GM15510 (cell line): ENCODE data around the gene KRT4.

ENCODE experiments used
- POLR2A ChIP-seq: IDR thresholded peaks from 3 replicates; pipeline ENCODE4 v1.6.1; 2011; ENCODE audit warnings: borderline replicate concordance; ENCODE audit not compliant: insufficient read length; ENCODE audit errors: extremely low read depth

The KRT4 gene

DNA sequence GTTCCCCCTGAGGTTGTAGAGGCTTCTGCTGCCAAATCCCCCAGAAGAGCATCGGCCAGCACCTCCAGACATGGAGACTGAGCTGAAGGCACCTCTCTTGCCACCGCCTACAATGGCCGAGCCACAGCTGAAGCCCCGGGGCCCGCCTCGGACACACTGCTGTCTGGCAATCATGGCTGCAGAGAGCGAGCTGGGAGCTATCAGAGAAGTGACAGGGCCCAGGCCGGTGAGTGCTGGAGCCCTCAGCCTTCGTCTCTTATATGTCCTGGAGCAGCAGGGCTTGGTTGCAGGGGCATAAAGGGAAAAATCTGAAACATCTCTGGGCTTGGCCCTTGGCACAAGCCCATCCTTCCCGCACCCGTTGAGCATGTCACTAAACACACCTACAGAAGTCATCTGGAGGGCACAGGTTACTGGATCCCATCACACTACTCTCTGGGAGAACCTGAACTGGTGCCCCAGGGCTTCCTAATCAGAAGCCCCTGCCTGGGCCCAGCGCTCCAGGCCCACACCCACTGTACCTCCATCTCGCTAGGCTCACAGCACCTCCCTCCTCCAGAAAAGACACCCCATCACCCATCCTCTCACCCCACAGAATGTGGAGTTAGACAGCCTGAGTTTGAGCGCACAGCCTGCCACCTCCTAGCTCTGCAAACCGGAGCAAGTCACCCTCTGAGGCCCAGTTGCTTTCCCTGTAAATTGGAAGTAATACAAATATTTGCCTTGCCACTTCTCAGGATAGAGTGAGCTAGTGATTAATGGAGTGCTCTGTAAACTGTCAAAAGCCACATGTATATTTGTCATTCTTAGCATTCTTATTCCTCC lies at the start of gene KRT4:
Gene KRT4, minus strand, starts transcription at position 232 of the 825 bp plus-strand sequence. Its CDS starts 58 bp downstream, at position 174.
- TF ChIP-seq POLR2A, result no peak

- TF ChIP-seq POLR2A, result no peak
Measured at GRCh38 chr12:52862023-52862422, 48.1 kb upstream of the KRT4 start.

DNA sequence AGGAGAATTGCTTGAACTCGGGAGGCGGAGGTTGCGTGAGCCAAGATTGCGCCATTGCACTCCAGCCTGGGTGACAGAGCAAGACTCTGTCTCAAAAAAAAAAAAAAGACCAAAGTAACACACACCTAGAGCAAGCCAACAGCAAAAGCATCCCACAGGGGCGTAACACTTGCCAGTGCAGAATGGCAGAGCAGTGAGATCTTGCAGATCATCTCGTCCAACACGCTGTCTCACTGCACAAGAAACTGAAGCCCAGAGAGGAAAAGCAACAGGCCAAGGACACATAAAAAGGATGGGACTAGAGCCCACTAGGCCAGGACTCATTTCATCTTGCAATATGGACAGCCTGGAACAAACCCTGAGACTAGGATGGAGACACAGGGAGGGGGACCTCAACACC lies 47.6 kb upstream of the KRT4 start:
- TF ChIP-seq POLR2A, result no peak

DNA sequence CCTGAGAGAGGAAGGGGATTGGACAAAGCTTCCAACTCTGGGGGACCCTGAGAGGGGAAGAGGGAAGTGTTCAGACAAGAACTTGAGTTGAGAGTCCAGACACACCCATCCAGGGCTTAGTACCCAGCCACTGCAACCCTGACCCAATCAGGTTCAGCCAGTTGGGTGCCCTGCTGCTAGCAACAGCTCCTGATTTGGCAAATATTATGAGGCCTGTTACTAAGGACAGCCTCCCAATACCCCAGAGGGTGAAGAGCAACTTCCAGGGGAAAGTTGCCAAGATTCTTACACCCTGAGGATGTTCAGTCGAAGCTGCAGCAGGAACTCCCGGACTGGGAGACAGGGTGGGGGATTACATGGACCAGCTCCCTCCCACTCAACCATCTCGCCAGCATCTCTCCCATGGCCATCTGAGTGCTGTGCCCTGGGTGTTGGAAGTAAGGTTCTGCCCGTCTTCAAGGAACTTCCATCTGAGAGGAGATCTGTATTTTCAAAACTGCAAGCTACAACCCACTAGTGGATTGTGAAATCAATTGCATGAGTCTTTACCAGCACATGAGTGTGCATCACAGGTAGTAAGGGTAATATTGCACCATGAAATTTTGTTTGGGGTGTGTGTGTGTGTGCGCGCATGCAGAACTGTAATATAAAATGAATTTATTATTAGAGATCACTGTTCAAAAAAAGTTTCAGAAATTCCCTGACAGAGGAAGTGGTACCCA lies 46.3 kb upstream of the KRT4 start:
- TF ChIP-seq POLR2A, result no peak

- TF ChIP-seq POLR2A, result no peak
Measured at GRCh38 chr12:52857500-52857899, 43.6 kb upstream of the KRT4 start.

- no peak for TF ChIP-seq POLR2A
Measured at GRCh38 chr12:52856787-52857186, 42.9 kb upstream of the KRT4 start.

DNA sequence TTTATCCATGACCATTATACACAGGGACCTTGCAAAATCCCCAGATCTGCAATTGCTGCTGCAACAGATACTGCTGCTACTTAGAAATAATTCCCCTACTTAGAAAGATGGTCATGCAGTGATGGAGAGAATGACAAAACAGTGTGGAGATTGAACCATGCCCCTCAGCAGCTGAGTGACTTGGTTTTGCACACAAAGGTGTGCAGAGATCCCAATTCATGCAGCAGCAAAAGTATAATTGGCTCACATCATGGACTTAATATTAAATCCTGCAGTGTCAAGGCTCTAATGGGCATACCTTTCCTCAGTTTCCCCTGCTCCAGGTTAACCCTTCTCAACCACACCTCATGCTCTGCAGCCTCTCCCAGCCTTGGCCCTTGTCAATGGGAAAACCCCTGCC lies 37.9 kb upstream of the KRT4 start:
- no peak for TF ChIP-seq POLR2A

GRCh38 chr12:52850681-52851080 lies 36.8 kb upstream of the KRT4 start:
- no peak for TF ChIP-seq POLR2A

- no peak for TF ChIP-seq POLR2A
Measured at GRCh38 chr12:52849511-52849910, 35.6 kb upstream of the KRT4 start.

DNA sequence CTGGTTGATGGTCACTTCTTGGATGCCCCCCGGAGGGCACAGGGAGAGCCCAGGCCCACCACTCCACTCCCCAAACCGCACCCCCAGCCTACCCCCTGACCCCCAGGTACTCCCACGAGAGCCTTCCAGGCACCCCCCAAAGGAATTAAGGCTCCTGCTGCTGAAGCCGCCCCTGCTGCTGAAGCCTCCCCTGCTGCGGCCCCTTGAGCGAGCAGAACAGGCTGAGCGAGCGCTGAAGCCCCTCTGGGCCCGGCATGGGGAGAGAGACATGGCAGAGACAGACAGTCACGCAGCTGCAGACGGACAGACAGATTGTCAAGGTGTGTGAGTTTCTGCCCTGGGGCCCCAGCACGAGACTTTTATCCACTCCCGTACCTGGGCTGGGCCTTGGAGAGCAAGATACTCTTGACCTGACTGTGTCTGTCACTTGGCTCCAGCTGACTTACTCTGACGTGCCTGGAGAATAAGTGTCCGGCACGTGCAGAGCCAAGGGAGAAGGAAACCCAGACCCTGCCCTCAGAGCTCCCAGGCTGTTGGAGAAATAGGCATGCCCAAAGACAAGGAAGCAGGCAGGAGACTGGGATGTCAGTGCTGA lies 34.8 kb upstream of the KRT4 start, which contains the start of gene KRT78:
Gene KRT78, minus strand, starts transcription at position 334 of the 595 bp plus-strand sequence. Its CDS starts 64 bp downstream, at position 270.
- TF ChIP-seq POLR2A, result no peak

DNA sequence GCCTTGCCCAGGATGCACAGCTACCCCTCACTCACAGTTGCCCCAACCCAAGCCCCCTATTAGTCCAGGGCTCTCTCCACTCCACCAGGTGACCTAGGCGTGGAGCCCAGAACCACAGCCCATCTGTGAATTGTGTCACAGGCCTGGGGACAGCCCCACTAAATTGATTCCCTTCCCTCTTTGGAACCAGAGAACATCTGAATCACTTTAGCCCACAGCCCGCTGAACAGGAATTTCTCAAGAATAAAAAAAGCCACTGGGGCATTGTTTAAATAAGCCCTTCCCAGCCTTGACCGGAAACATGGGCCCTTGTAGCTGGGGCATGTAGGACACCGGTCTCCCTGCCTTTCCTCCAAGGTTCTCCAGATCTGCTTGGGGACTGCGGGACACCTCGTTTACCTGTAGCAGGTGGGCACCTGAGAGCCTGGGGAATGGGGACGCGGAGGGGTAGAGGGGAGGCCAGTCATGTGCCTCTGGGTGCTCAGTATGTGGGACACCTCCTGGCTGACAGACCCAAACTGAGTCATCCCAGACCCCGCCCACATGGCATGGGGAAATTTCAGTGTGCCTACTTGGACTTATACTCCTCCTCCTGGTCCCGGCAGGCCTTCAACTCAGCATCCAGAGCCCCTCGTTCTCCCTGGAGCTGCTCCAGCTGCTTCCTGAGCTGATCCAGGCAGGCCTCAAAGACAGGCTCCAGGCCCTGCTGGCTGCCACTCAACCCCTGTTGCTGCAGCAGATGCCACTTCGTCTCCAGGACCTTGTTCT lies 33.6 kb upstream of the KRT4 start:
- no peak for TF ChIP-seq POLR2A

GRCh38 chr12:52846356-52846970 lies 32.5 kb upstream of the KRT4 start:
- TF ChIP-seq POLR2A, result no peak

- TF ChIP-seq POLR2A, result no peak
Measured at GRCh38 chr12:52845946-52846345, 32.0 kb upstream of the KRT4 start.

GRCh38 chr12:52844386-52844785 lies 30.5 kb upstream of the KRT4 start:
- TF ChIP-seq POLR2A, result no peak
